Central memory CD8-positive, alpha-beta T cell (primary cell): Measurements from ENCODE around the gene GFI1B.

Experiments used
- ATAC-seq: fragments of 150-1000 bp; cut with Tn5 transposase; replicated peaks from 2 replicates; pipeline ENCODE4 v1.10.0; 2022; ENCODE audit warnings: mild to moderate bottlenecking, moderate FRiP score, moderate number of reproducible peaks; ENCODE audit not compliant: poor library complexity, severe bottlenecking; ENCODE audit errors: extremely low read depth
- DNase-seq, 2 donors: peaks; one replicate each; pipeline ENCODE4 v3.0.0; 2021; ENCODE audit warnings: low spot score in 2 of 2
- H3K27ac Mint-ChIP-seq: one replicate; pipeline ENCODE4 v1.8.0; 2022; ENCODE audit warnings: low read depth, mild to moderate bottlenecking, moderate library complexity, mixed read lengths
- H3K27me3 Mint-ChIP-seq: one replicate; pipeline ENCODE4 v1.8.0; 2022; ENCODE audit warnings: mixed read lengths
- H3K36me3 Mint-ChIP-seq: one replicate; pipeline ENCODE4 v1.8.0; 2022; ENCODE audit warnings: mild to moderate bottlenecking, moderate library complexity, mixed read lengths; ENCODE audit not compliant: insufficient read depth
- H3K4me1 Mint-ChIP-seq: one replicate; pipeline ENCODE4 v1.8.0; 2022; ENCODE audit warnings: mixed read lengths
- H3K4me3 Mint-ChIP-seq: one replicate; pipeline ENCODE4 v1.8.0; 2022; ENCODE audit warnings: mild to moderate bottlenecking, moderate library complexity, mixed read lengths
- H3K9me3 Mint-ChIP-seq: one replicate; pipeline ENCODE4 v1.8.0; 2022; ENCODE audit warnings: mixed read lengths

The GFI1B gene

GRCh38 chr9:132975961-132976360 lies 2.5 kb upstream of the GFI1B start:
- no peak for DNase-seq
- H3K27ac Mint-ChIP-seq: no peak overlapping the region
- H3K9me3 Mint-ChIP-seq: no peaks in the 10 kb centered on the region
- no peak overlapping the region for H3K4me3 Mint-ChIP-seq
- peaks cover 77% of the 10 kb centered on the region for H3K27me3 Mint-ChIP-seq
- ATAC-seq: no peak
- peaks cover 13% of the 10 kb centered on the region for H3K4me1 Mint-ChIP-seq
- H3K36me3 Mint-ChIP-seq: no peaks in the 10 kb centered on the region

GRCh38 chr9:132976571-132976970 lies 1.9 kb upstream of the GFI1B start:
- Mint-ChIP-seq H3K9me3 (no peaks in the 10 kb centered on the region), H3K27me3 (peaks cover 77% of the 10 kb centered on the region), H3K4me1 (peaks cover 13% of the 10 kb centered on the region), H3K4me3 (no peak overlapping the region), H3K36me3 (no peaks in the 10 kb centered on the region), H3K27ac (no peak overlapping the region)
- ATAC-seq (no peak), DNase-seq (no peak)

GRCh38 chr9:132978112-132978450 lies 413 bp upstream of the GFI1B start:
- no peak overlapping the region for H3K27ac Mint-ChIP-seq
- no peaks in the 10 kb centered on the region for H3K36me3 Mint-ChIP-seq
- H3K4me3 Mint-ChIP-seq: no peak overlapping the region
- H3K27me3 Mint-ChIP-seq: peaks cover 85% of the 10 kb centered on the region
- DNase-seq (no peak), ATAC-seq (no peak)
- peaks cover 13% of the 10 kb centered on the region for H3K4me1 Mint-ChIP-seq
- H3K9me3 Mint-ChIP-seq: no peaks in the 10 kb centered on the region

GRCh38 chr9:132980157-132980556 lies 1.7 kb downstream of the GFI1B start:
- no peak overlapping the region for H3K27ac Mint-ChIP-seq
- peaks cover 85% of the 10 kb centered on the region for H3K27me3 Mint-ChIP-seq
- DNase-seq (no peak), ATAC-seq (no peak)
- no peaks in the 10 kb centered on the region for H3K36me3 Mint-ChIP-seq
- H3K9me3 Mint-ChIP-seq: no peaks in the 10 kb centered on the region
- no peak overlapping the region for H3K4me3 Mint-ChIP-seq
- peaks cover 13% of the 10 kb centered on the region for H3K4me1 Mint-ChIP-seq

- ATAC-seq (no peak), DNase-seq (no peak)
- Mint-ChIP-seq H3K36me3 (no peaks in the 10 kb centered on the region), H3K9me3 (no peaks in the 10 kb centered on the region), H3K27ac (no peak overlapping the region), H3K4me3 (no peak overlapping the region), H3K27me3 (peaks cover 97% of the 10 kb centered on the region), H3K4me1 (peaks cover 13% of the 10 kb centered on the region)
Observed at GRCh38 chr9:132982458-132982857, 4.0 kb downstream of the GFI1B start.

- Mint-ChIP-seq H3K36me3 (no peaks in the 10 kb centered on the region), H3K27me3 (peaks cover 98% of the 10 kb centered on the region), H3K9me3 (no peaks in the 10 kb centered on the region), H3K4me1 (peaks cover 2% of the 10 kb centered on the region), H3K27ac (no peak overlapping the region), H3K4me3 (no peak overlapping the region)
- no peak for DNase-seq
- ATAC-seq: no peak
Observed at GRCh38 chr9:132983491-132984201, 5.2 kb downstream of the GFI1B start.

GRCh38 chr9:132984202-132985070 lies 5.9 kb downstream of the GFI1B start:
- Mint-ChIP-seq H3K9me3 (no peaks in the 10 kb centered on the region), H3K4me1 (no peaks in the 10 kb centered on the region), H3K27me3 (peaks cover 93% of the 10 kb centered on the region), H3K36me3 (no peaks in the 10 kb centered on the region), H3K27ac (no peak overlapping the region), H3K4me3 (no peak overlapping the region)
- ATAC-seq: no peak
- no peak for DNase-seq

- Mint-ChIP-seq H3K9me3 (no peaks in the 10 kb centered on the region), H3K36me3 (no peaks in the 10 kb centered on the region), H3K4me1 (no peaks in the 10 kb centered on the region), H3K27ac (no peak overlapping the region), H3K27me3 (peaks cover 87% of the 10 kb centered on the region), H3K4me3 (no peak overlapping the region)
- ATAC-seq (no peak), DNase-seq (no peak)
Observed at GRCh38 chr9:132985071-132985350, 6.5 kb downstream of the GFI1B start.

- Mint-ChIP-seq H3K9me3 (no peaks in the 10 kb centered on the region), H3K27ac (no peak overlapping the region), H3K4me1 (no peaks in the 10 kb centered on the region), H3K4me3 (no peak overlapping the region), H3K36me3 (peaks cover 3% of the 10 kb centered on the region), H3K27me3 (peaks cover 82% of the 10 kb centered on the region)
- ATAC-seq: no peak
- DNase-seq: no peak
Observed at GRCh38 chr9:132985489-132985888, 7.0 kb downstream of the GFI1B start.

GRCh38 chr9:132986114-132986513 lies 7.6 kb downstream of the GFI1B start:
- Mint-ChIP-seq H3K4me3 (no peak overlapping the region), H3K4me1 (no peaks in the 10 kb centered on the region), H3K27me3 (peaks cover 76% of the 10 kb centered on the region), H3K36me3 (peaks cover 3% of the 10 kb centered on the region), H3K27ac (no peak overlapping the region), H3K9me3 (no peaks in the 10 kb centered on the region)
- no peak for ATAC-seq
- DNase-seq: no peak

- Mint-ChIP-seq H3K4me3 (no peak overlapping the region), H3K27ac (no peak overlapping the region), H3K27me3 (peaks cover 74% of the 10 kb centered on the region), H3K9me3 (no peaks in the 10 kb centered on the region), H3K36me3 (peaks cover 3% of the 10 kb centered on the region), H3K4me1 (peaks cover 2% of the 10 kb centered on the region)
- ATAC-seq (no peak), DNase-seq (no peak)
Observed at GRCh38 chr9:132986640-132987620, 8.4 kb downstream of the GFI1B start.

- peaks cover 74% of the 10 kb centered on the region for H3K27me3 Mint-ChIP-seq
Observed at GRCh38 chr9:132988244-132989013, 9.9 kb downstream of the GFI1B start.

More at GRCh38 chr9:132988244-132989013, 9.9 kb downstream of the GFI1B start:
- H3K9me3 Mint-ChIP-seq: no peaks in the 10 kb centered on the region
- H3K4me1 Mint-ChIP-seq: peaks cover 6% of the 10 kb centered on the region
- H3K36me3 Mint-ChIP-seq: peaks cover 3% of the 10 kb centered on the region
- DNase-seq: no peak
- no peak overlapping the region for H3K4me3 Mint-ChIP-seq
- ATAC-seq: no peak
- H3K27ac Mint-ChIP-seq: no peak overlapping the region
